Measurements from ENCODE around the gene PLCB4.

Gene PLCB4

DNA sequence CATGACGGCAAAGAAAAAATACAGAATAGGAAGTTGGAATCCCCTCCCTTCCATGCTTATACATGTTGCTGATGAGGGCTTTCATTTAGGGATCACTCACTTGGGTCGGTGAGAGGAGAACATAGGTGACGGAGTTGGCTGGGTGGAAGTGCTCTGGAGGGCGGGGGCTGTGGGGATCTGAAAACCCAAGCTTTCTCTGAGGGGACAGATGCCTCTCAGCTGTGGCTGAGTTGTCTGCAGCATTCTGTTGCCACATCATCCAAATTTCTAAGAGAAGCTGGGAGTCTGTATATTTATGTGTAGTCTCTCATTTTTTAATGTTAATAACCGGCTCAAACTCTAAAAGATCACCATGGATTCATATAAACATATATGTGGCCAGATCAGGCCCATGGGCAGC lies 141.5 kb downstream of the PLCB4 start:
- H3K4me1 Mint-ChIP-seq (ENCODE audit: low read depth), result no peaks in the 10 kb centered on the region
- H3K36me3 Mint-ChIP-seq (ENCODE audit: low read depth), result no peaks in the 10 kb centered on the region
- H3K4me3 Mint-ChIP-seq, result no peak overlapping the region
- no peaks in the 10 kb centered on the region for H3K27me3 Mint-ChIP-seq (ENCODE audit: low read depth)
- H3K9me3 Mint-ChIP-seq, result peaks cover 3% of the 10 kb centered on the region
- no peak overlapping the region for H3K27ac Mint-ChIP-seq

DNA sequence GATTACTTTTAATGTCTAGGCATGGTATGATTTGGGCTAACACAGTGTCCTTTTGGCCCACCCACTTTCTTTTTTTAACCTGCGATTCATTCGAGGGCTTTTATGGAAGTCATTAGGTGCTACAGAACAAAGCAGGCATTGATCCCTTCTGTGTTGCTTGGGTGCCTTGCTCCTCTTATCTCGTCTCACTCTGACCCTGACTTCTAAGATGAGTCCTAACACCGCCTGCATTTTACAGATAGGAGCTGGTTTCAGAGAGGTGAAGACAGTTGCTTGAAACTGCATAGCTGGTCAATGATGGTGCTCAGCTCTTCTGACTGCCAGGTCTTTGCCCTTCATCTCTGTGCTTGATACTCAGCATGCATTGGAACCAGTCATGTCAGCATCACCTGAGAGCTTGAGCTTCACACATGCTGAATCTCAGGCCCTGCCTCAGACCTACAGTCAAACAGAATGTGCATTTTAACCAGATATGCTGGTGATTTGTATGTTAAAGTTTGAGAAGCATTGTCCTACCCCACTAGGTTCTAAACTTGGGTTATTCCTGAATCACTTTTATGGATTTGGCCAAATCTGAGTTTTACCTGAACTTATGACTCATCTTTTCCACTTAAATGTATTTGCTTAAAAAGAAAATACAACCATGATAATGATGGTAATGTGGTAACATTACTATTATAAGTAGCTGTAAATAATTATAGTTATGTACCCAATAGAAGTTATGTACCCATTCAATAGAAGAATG lies 142.3 kb downstream of the PLCB4 start:
- Mint-ChIP-seq H3K27me3 (ENCODE audit: low read depth) (no peaks in the 10 kb centered on the region), H3K4me1 (ENCODE audit: low read depth) (no peaks in the 10 kb centered on the region), H3K4me3 (no peak overlapping the region)

DNA sequence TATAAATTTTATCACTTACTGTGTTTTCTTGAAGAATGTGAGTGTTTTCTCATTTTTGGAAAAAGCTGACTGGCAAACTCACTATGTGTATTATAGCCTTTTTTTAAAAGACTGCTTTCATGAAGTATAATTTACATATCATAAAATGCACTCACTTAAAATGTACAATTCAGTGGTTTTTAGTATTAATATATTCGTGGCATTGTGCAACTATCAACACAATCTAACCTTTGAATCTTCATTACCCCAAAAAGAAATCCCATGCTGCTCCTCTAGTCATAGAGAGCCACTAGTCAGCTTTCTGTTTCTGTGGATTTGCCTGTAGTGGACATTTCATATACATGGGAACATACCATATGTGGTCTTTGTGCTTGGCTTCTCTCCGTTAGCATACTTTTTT lies 143.8 kb downstream of the PLCB4 start:
- Mint-ChIP-seq H3K4me1 (ENCODE audit: low read depth) (no peaks in the 10 kb centered on the region), H3K36me3 (ENCODE audit: low read depth) (no peaks in the 10 kb centered on the region), H3K4me3 (no peak overlapping the region), H3K27me3 (ENCODE audit: low read depth) (no peaks in the 10 kb centered on the region), H3K9me3 (no peaks in the 10 kb centered on the region), H3K27ac (no peak overlapping the region)

More for the DNA sequence above, 142.3 kb downstream of the PLCB4 start:
- Mint-ChIP-seq H3K9me3 (no peaks in the 10 kb centered on the region), H3K36me3 (ENCODE audit: low read depth) (no peaks in the 10 kb centered on the region), H3K27ac (no peak overlapping the region)

DNA sequence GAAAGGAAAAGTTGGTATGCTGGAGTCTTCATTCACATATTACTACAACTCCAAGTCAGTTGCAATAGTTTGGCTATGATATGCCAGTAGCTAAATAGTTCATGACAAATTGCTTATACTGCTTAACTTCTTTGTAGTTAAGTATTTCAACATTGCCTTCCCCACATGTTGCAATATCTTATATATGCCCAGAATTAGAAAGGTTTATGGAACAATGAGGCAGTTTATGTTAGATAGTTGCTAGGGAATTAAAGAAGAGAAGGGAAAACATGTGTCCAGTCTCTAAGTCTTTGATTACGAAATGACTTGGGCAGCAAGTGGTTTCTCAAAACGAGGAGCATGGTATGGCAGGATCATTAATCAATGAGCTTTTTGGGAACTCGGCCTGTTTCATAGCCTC lies 145.8 kb downstream of the PLCB4 start:
- Mint-ChIP-seq H3K27me3 (ENCODE audit: low read depth) (no peaks in the 10 kb centered on the region), H3K4me3 (no peak overlapping the region), H3K4me1 (ENCODE audit: low read depth) (no peaks in the 10 kb centered on the region), H3K9me3 (no peaks in the 10 kb centered on the region), H3K36me3 (ENCODE audit: low read depth) (no peaks in the 10 kb centered on the region), H3K27ac (no peak overlapping the region)

DNA sequence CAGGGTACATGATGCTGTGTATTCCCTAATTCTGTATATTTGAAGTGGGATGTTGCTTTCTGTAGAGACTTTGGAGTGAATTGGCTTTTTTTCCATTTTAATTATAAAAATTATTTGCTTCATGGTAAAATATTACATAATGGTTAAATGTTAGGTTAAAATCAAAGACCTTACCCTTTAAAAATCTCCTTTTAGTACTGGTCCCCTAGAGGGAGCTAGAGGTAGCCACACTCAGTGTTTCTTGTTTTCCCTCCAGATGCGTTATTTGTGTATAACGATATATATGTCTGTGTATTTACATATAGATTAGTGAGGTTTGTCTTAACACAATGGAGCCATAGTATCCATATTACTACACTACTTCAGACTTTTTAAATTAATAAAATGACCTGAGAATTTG lies 146.7 kb downstream of the PLCB4 start:
- H3K27ac Mint-ChIP-seq, result no peak overlapping the region
- no peak overlapping the region for H3K4me3 Mint-ChIP-seq
- no peaks in the 10 kb centered on the region for H3K9me3 Mint-ChIP-seq
- H3K4me1 Mint-ChIP-seq (ENCODE audit: low read depth), result no peaks in the 10 kb centered on the region
- no peaks in the 10 kb centered on the region for H3K27me3 Mint-ChIP-seq (ENCODE audit: low read depth)
- H3K36me3 Mint-ChIP-seq (ENCODE audit: low read depth), result no peaks in the 10 kb centered on the region

DNA sequence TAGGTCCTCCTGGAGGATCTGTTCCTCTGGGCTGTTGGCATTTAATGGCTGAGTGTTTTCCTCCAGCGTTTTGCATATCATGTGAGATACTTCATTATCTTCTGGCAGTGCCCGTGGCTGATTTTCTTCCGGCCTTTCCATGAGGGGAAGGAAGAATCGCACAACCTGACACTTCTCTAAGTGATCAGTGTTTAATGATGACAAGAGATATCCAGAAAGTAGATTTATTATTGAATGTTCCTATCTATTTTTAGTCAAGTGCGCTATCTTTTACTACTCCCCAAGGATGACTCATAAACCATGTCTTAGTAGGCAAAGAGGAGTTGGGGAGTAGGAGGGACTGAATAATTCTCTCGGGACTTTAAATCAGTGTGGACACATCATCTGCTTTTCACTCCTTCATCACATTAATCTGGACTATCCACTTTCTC lies 149.7 kb downstream of the PLCB4 start:
- Mint-ChIP-seq H3K4me1 (ENCODE audit: low read depth) (no peaks in the 10 kb centered on the region), H3K27me3 (ENCODE audit: low read depth) (no peaks in the 10 kb centered on the region), H3K4me3 (no peak overlapping the region), H3K36me3 (ENCODE audit: low read depth) (no peaks in the 10 kb centered on the region), H3K9me3 (no peaks in the 10 kb centered on the region), H3K27ac (no peak overlapping the region)

DNA sequence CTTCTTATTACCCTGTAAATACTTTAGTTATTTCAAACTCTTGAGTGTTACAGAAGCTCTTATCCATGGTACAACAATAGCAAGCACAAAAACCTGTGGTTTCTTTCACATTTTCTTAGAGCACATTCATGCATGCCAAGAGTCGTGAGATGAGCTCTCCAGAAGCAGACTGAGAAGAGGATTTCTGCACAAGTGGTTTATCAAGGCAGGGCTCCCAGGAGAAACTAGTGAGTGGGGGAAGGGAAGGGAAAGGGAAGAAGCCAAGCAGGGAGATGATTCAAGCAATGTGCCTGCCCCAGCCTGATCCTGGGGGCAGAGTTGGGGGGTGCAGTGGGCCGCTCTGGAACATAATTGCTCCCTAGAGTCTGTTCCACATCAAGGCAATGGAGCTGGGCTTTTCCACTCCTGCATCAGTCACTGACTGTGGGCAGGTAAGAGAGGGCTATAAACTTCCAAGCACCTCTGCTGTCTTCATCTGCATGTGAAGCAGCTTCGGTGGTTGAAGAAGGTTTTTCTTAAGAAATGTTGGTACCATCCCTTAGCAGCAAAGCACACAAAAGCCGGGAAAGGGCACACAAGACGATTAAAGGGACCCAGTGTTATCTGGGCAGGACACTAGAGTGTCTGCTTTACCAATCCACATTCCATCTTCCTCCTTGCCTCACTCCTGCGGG lies 152.1 kb downstream of the PLCB4 start:
- no peaks in the 10 kb centered on the region for H3K36me3 Mint-ChIP-seq (ENCODE audit: low read depth)
- no peaks in the 10 kb centered on the region for H3K27me3 Mint-ChIP-seq (ENCODE audit: low read depth)
- H3K4me3 Mint-ChIP-seq, result no peak overlapping the region
- no peak overlapping the region for H3K27ac Mint-ChIP-seq
- no peaks in the 10 kb centered on the region for H3K4me1 Mint-ChIP-seq (ENCODE audit: low read depth)
- H3K9me3 Mint-ChIP-seq, result no peaks in the 10 kb centered on the region

DNA sequence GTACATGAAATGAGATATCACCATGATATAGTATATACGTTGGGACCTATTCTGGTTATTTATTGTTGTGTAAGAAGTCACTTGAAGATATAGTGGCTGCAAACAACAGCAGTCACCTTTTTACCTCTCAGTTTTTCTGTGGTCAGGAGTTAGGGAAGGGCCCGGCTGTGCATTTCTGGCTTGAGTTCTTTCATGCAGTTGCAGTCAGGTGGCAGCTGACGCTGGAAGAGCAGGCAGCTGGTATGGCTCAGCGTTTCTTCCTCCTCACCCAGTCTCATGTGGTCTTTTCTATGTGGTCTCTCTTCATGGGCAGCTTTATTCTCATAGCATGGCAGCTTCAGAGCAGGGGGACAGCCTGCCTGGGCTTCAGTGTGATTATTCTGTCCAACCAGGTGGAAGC lies 154.4 kb downstream of the PLCB4 start:
- Mint-ChIP-seq H3K27ac (no peak overlapping the region), H3K4me3 (no peak overlapping the region), H3K9me3 (no peaks in the 10 kb centered on the region), H3K27me3 (ENCODE audit: low read depth) (no peaks in the 10 kb centered on the region), H3K36me3 (ENCODE audit: low read depth) (no peaks in the 10 kb centered on the region), H3K4me1 (ENCODE audit: low read depth) (no peaks in the 10 kb centered on the region)

DNA sequence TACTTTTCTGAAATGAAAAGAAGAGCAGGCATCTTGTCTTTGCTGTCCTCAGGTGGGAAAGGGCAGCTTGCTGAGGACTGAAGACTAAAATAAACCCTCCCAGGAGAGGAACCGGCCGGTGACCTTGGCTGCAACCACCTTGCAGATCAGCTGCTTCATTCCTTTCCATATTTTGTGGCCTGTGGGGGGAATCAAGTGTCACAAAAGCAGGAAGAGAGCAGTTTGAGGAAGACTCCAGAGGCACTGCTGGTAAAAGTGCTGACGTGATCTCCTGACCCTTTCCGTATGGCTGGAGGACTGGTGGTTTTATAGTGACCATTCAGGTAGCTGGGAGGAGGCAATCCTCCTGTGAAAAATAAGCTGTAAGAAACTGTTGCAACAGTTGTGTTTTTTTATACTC lies 157.0 kb downstream of the PLCB4 start:
- H3K27me3 Mint-ChIP-seq (ENCODE audit: low read depth), result no peaks in the 10 kb centered on the region
- H3K4me3 Mint-ChIP-seq, result no peak overlapping the region
- no peaks in the 10 kb centered on the region for H3K36me3 Mint-ChIP-seq (ENCODE audit: low read depth)
- H3K9me3 Mint-ChIP-seq, result no peaks in the 10 kb centered on the region
- H3K4me1 Mint-ChIP-seq (ENCODE audit: low read depth), result no peaks in the 10 kb centered on the region
- H3K27ac Mint-ChIP-seq, result no peak overlapping the region

DNA sequence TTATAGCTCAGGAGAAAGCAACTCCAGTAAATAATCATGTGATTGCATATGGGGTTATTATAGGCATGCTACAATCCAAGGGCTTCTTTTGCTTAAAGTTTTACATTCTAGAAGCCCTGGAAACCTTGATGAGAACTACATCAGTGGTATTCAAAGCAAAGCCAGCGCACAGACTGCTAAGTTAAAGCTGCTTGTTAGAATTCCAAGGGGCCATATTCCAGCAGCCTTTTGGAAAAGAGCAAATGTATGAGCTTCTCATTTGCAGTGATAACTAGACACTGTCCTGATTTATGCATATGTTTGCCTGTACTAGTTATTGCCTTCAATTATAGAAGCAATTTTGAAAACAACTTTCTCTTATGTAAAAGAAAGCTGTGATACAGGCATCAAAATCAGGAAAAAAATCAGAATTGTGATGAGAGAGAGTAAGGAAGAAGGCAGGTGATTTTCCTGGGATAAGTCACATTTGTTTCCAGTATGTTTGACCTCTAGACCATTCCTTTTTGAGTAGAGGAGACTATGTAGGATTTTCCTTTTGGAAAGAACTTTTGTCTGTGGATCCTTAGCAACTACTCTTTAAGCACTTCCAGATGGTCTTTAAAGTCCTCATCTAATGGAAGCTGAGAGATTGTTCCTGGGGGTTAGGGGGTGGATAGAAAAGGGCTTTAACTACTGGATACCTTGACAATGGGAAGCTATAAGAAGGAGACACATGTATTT lies 159.2 kb downstream of the PLCB4 start:
- Mint-ChIP-seq H3K9me3 (no peaks in the 10 kb centered on the region), H3K27me3 (ENCODE audit: low read depth) (no peaks in the 10 kb centered on the region), H3K4me1 (ENCODE audit: low read depth) (no peaks in the 10 kb centered on the region), H3K4me3 (no peak overlapping the region), H3K36me3 (ENCODE audit: low read depth) (no peaks in the 10 kb centered on the region), H3K27ac (no peak overlapping the region)

DNA sequence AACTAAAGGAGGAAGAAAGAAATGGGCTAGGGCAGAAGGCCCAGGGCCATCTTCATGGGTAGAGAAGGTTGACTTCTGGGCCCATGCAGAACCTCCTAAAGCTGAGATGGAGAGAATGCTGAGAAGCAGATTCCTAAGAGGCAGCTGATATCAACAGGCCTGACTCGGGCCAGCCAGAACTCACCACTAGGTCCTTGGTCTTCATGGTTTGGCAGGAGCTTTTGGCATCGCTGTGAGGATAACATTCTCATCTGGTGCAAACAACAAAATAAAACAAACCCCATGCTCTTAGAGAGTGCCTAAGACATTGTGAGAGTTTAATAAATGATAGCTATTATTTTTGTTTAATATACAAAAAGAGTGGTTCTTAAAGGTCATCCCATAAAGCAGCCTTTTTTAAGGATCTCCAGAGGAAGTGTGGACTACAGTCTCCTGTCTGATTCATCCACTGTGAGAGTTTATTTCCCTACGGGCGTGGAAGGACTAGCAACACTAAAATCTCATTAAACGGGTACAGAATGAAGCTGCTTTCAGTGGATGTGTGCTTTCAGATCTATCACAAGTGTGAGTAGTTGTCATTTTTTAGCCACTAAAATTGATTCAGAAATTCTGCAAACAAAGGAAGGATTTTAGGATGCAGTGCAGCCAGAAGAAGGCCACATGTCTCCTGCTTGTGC lies 160.0 kb downstream of the PLCB4 start:
- no peaks in the 10 kb centered on the region for H3K36me3 Mint-ChIP-seq (ENCODE audit: low read depth)
- H3K27me3 Mint-ChIP-seq (ENCODE audit: low read depth), result no peaks in the 10 kb centered on the region
- no peak overlapping the region for H3K4me3 Mint-ChIP-seq

DNA sequence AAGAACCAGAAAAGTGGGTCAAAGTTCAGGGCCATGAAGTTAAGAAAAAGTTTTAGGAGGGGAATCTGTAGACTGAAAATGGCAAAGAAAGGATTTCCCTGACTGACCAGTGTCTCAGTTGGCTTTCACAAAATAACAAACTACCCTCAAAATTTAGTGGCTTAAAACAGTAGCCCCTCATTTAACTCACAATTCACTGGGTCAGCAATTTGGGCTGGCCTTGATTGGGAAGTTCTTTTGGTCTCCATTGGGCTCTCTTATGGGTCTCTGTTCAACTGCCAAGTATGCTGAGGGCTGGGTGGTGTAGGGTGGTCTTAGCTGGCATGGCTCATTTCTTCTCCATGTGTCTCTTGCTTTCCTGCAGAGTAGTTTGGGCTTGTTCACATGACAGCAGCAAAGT lies 161.5 kb downstream of the PLCB4 start:
- Mint-ChIP-seq H3K27ac (no peak overlapping the region), H3K36me3 (ENCODE audit: low read depth) (no peaks in the 10 kb centered on the region), H3K9me3 (no peaks in the 10 kb centered on the region), H3K4me1 (ENCODE audit: low read depth) (no peaks in the 10 kb centered on the region), H3K27me3 (ENCODE audit: low read depth) (no peaks in the 10 kb centered on the region), H3K4me3 (no peak overlapping the region)

More for the DNA sequence above, 160.0 kb downstream of the PLCB4 start:
- Mint-ChIP-seq H3K27ac (no peak overlapping the region), H3K4me1 (ENCODE audit: low read depth) (no peaks in the 10 kb centered on the region), H3K9me3 (no peaks in the 10 kb centered on the region)

DNA sequence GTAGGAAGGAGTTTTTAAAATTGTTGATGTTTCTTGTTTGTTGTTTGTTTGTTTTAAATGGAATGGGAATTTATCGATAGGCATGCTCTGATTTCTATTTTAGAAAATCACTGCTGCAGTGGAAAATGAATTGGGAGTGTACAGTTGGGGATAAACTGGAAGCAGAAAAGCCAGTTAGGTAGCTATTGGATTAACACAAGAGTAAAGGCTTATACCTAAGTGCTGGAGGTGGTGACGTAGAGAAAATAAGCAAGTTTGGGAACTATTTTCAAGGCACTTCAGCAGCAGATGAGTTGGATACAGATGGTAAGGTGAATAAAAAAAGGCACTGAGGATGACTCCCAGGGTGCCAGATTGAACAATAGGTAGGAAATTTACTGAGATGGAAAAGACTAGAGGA lies 164.9 kb downstream of the PLCB4 start:
- H3K36me3 Mint-ChIP-seq (ENCODE audit: low read depth), result no peaks in the 10 kb centered on the region
- no peak overlapping the region for H3K27ac Mint-ChIP-seq
- H3K27me3 Mint-ChIP-seq (ENCODE audit: low read depth), result no peaks in the 10 kb centered on the region
- H3K9me3 Mint-ChIP-seq, result no peaks in the 10 kb centered on the region
- no peak overlapping the region for H3K4me3 Mint-ChIP-seq
- H3K4me1 Mint-ChIP-seq (ENCODE audit: low read depth), result no peaks in the 10 kb centered on the region

DNA sequence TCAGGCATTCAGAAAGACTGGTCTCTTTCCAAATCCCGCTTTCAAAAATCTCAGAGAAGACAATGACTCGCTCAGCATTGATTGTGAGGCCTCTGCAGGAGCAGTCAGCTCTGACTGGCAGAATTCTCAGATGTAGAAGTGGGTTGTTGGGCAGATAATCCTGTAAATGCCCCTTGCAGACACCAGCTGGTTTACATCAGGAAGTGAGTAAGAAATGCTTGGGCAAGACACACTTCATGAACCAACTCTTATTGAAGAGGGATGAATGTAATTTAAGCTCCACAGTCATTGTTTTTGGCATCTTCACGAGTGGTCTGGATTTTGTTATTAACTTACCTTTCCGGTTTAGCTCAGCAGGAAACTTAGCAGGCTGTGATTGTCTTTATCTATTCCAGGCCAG lies 166.6 kb downstream of the PLCB4 start:
- Mint-ChIP-seq H3K4me1 (ENCODE audit: low read depth) (no peaks in the 10 kb centered on the region), H3K27ac (no peak overlapping the region), H3K36me3 (ENCODE audit: low read depth) (no peaks in the 10 kb centered on the region), H3K9me3 (peaks cover 5% of the 10 kb centered on the region), H3K4me3 (no peak overlapping the region), H3K27me3 (ENCODE audit: low read depth) (no peaks in the 10 kb centered on the region)
